SK-N-SH treated with all-trans-retinoic acid at 6 μM for 48 hours (cell line): ENCODE data around the gene ALG2.

Experiments used
- ARNTL ChIP-seq: fragments of 450-650 bp; formaldehyde crosslinking; IDR thresholded peaks from 2 replicates; pipeline ENCODE4 v1.5.0; 2020; ENCODE audit warnings: low read depth, mild to moderate bottlenecking, moderate library complexity, borderline replicate concordance
- CREB5 ChIP-seq: fragments of 250-450 bp; sonication (Bioruptor Pico); IDR thresholded peaks from 2 replicates; pipeline ENCODE4 v1.5.1; 2020; ENCODE audit warnings: low read depth, mild to moderate bottlenecking, moderate library complexity
- CSRNP3 ChIP-seq: fragments of 250-450 bp; sonication (Bioruptor Pico); IDR thresholded peaks from 2 replicates; pipeline ENCODE4 v1.5.1; 2021; ENCODE audit warnings: mild to moderate bottlenecking, moderate library complexity
- ESRRG ChIP-seq: fragments of 250-450 bp; sonication (Bioruptor Pico); IDR thresholded peaks from 2 replicates; pipeline ENCODE4 v1.6.1; 2021; ENCODE audit warnings: mild to moderate bottlenecking
- ISL1 ChIP-seq: fragments of 250-450 bp; sonication (Bioruptor Pico); IDR thresholded peaks from 2 replicates; pipeline ENCODE4 v2.1.2; 2022; ENCODE audit warnings: mild to moderate bottlenecking, moderate library complexity
- OSR1 ChIP-seq: fragments of 250-450 bp; sonication (Bioruptor Pico); IDR thresholded peaks from 2 replicates; pipeline ENCODE4 v1.8.0; 2022; ENCODE audit warnings: moderate library complexity, mild to moderate bottlenecking, inconsistent platforms
- PATZ1 ChIP-seq: fragments of 250-450 bp; sonication (Bioruptor Pico); IDR thresholded peaks from 2 replicates; pipeline ENCODE4 v1.8.0; 2020; ENCODE audit warnings: mild to moderate bottlenecking, moderate library complexity, borderline replicate concordance
- RARB ChIP-seq: fragments of 250-450 bp; sonication (Bioruptor Pico); IDR thresholded peaks from 2 replicates; pipeline ENCODE4 v1.8.0; 2021; ENCODE audit warnings: mild to moderate bottlenecking, moderate library complexity
- TCF4 ChIP-seq: fragments of 250-450 bp; sonication (Bioruptor Pico); IDR thresholded peaks from 2 replicates; pipeline ENCODE4 v1.8.0; 2021; ENCODE audit warnings: mild to moderate bottlenecking, moderate library complexity, borderline replicate concordance
- TOX ChIP-seq: fragments of 250-450 bp; sonication (Bioruptor Pico); IDR thresholded peaks from 2 replicates; pipeline ENCODE4 v1.8.0; 2021; ENCODE audit warnings: mild to moderate bottlenecking, moderate library complexity, borderline replicate concordance
- ZC3H10 ChIP-seq: fragments of 250-450 bp; sonication (Bioruptor Pico); IDR thresholded peaks from 2 replicates; pipeline ENCODE4 v1.5.1; 2021; ENCODE audit warnings: mild to moderate bottlenecking, moderate library complexity
- ZFP3 ChIP-seq: fragments of 250-450 bp; sonication (Bioruptor Pico); IDR thresholded peaks from 2 replicates; pipeline ENCODE4 v1.5.0; 2020; ENCODE audit warnings: mild to moderate bottlenecking, moderate library complexity
- ZFP30 ChIP-seq: fragments of 450-650 bp; formaldehyde crosslinking; IDR thresholded peaks from 2 replicates; pipeline ENCODE4 v1.5.0; 2022; ENCODE audit warnings: mild to moderate bottlenecking, moderate library complexity
- TF ChIP-seq, protein P1 (sequence below): fragments of 250-450 bp; sonication (Bioruptor Pico); IDR thresholded peaks from 2 replicates; pipeline ENCODE4 v1.5.0; 2020; ENCODE audit warnings: mild to moderate bottlenecking, moderate library complexity

DNA sequence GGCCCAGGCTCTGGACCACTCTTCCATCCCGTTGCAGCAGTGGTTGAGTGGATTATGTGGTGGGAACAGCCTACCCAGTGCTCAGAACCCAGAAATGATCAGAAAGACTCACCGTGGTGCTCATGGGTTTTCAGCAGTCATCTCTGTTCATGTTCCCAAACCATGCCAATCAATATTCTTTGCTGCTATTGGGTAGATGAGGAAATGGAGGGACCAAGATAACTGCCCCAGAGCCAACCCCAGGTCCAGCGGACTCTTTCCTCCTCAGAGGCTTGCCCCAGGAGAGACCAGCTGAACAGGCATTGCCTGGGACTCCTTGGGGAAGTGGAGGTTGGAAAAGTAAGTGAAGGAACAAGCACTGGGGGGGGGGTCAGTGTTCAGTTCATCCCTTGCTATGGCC, 38.1 kb downstream of the ALG2 start:
- TF ChIP-seq ZC3H10 (no peak), ZFP3 (CRISPR knock-in tag) (no peak), ARNTL (CRISPR knock-in tag) (no peak), ESRRG (CRISPR knock-in tag) (no peak), RARB (CRISPR knock-in tag) (no peak), ZFP30 (CRISPR knock-in tag) (no peak), TCF4 (CRISPR knock-in tag) (no peak), PATZ1 (no peak), CREB5 (no peak), OSR1 (CRISPR knock-in tag) (no peak), TOX (CRISPR knock-in tag) (no peak), ISL1 (CRISPR knock-in tag) (no peak), CSRNP3 (CRISPR knock-in tag) (no peak)
- TF ChIP-seq, protein P1, sequence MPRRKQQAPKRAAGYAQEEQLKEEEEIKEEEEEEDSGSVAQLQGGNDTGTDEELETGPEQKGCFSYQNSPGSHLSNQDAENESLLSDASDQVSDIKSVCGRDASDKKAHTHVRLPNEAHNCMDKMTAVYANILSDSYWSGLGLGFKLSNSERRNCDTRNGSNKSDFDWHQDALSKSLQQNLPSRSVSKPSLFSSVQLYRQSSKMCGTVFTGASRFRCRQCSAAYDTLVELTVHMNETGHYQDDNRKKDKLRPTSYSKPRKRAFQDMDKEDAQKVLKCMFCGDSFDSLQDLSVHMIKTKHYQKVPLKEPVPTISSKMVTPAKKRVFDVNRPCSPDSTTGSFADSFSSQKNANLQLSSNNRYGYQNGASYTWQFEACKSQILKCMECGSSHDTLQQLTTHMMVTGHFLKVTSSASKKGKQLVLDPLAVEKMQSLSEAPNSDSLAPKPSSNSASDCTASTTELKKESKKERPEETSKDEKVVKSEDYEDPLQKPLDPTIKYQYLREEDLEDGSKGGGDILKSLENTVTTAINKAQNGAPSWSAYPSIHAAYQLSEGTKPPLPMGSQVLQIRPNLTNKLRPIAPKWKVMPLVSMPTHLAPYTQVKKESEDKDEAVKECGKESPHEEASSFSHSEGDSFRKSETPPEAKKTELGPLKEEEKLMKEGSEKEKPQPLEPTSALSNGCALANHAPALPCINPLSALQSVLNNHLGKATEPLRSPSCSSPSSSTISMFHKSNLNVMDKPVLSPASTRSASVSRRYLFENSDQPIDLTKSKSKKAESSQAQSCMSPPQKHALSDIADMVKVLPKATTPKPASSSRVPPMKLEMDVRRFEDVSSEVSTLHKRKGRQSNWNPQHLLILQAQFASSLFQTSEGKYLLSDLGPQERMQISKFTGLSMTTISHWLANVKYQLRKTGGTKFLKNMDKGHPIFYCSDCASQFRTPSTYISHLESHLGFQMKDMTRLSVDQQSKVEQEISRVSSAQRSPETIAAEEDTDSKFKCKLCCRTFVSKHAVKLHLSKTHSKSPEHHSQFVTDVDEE = no peak
